Left ventricle myocardium inferior (tissue), 1 donor: ENCODE measurements around the gene PDLIM5. TPM values are rescaled to one million over a fixed set of nuclear protein-coding genes. Genes with fewer than 3 reads are reported as not detected.
"Not testable (repeated sequence)": the region's sequence is repeated elsewhere in the genome, so short reads cannot be mapped to it uniquely, and the experiment has no call there.

Source experiments
- DNase-seq: peaks from one replicate; pipeline ENCODE4 v3.0.0-alpha.2; 2020
- H3K27ac ChIP-seq: fragments of 200-600 bp; replicated peaks from 2 replicates; pipeline ENCODE4 v1.8.0; 2021
- H3K27me3 ChIP-seq: fragments of 200-600 bp; 2 replicates; pipeline ENCODE4 v1.8.0; 2021; ENCODE audit warnings: low read depth
- H3K36me3 ChIP-seq: fragments of 200-600 bp; 2 replicates; pipeline ENCODE4 v1.8.0; 2021
- H3K4me1 ChIP-seq: fragments of 200-600 bp; 2 replicates; pipeline ENCODE4 v1.8.0; 2021
- H3K4me3 ChIP-seq: fragments of 200-600 bp; 2 replicates; pipeline ENCODE4 v1.8.0; 2021; ENCODE audit warnings: mild to moderate bottlenecking, moderate library complexity
- H3K9me3 ChIP-seq: fragments of 200-600 bp; replicated peaks from 2 replicates; pipeline ENCODE4 v1.8.0; 2021
- CTCF ChIP-seq: fragments of 200-600 bp; IDR thresholded peaks from 2 replicates; pipeline ENCODE4 v1.8.0; 2021; ENCODE audit warnings: antibody characterized with exemption, mild to moderate bottlenecking, borderline replicate concordance
- intact Hi-C: fragments of 100-400 bp; cut with micrococcal nuclease; formaldehyde crosslinking; loops from one replicate; pipeline ENCODE4 v1.11.0; 2022
- total RNA-seq: library from RNA; stranded (reverse); fragmentation: NEBNext Ultra II Directional; extraction: Animal tissue kit (Norgen Biotek cat#: 25700); gene quantifications from one replicate; pipeline ENCODE4 v1.2.1, GENCODE V29; 2021
- donor health status: DM: no; HTN: yes; CAD: no; lungs with severe emphysema.

Gene PDLIM5
- total RNA-seq, 1 donor from 2014 or later, result 982 TPM

DNA sequence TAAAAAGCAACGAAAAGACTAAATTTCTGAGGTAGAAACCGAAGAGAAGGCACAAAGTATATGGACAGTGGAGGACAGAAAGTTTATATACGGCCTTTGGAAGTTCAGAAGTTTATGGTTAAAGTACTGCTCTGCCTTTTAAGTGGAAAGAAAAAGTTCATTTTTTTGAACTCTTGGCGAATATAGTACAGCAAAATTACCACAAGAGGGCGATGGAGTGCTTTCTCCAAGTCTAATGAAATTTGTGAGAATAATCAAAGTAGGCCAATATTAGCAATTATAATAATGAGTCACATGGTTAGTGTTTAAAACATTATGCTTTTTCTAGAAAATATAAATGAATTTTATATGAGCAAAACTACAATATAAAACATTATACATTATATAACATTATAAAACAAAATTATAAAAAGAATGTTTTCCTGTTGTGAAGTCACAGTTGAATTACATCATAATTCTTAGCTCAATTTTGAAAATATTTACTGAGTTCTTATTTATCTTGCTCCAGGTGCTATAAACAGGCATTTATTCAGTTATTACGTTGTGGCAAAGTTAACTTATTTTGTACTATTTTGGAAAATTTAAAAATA is 169.8 kb downstream of the PDLIM5 start:
- Histone ChIP-seq H3K9me3 (no peaks in the 10 kb centered on the region), H3K27me3 (no peaks in the 10 kb centered on the region), H3K4me3 (no peak overlapping the region), H3K27ac (no peak overlapping the region), H3K36me3 (peaks cover 54% of the 10 kb centered on the region), H3K4me1 (peaks cover 19% of the 10 kb centered on the region)
- intact Hi-C loops, result no loop called here
- DNase-seq, result no peak
- TF ChIP-seq CTCF, result peak; percentile 86

DNA sequence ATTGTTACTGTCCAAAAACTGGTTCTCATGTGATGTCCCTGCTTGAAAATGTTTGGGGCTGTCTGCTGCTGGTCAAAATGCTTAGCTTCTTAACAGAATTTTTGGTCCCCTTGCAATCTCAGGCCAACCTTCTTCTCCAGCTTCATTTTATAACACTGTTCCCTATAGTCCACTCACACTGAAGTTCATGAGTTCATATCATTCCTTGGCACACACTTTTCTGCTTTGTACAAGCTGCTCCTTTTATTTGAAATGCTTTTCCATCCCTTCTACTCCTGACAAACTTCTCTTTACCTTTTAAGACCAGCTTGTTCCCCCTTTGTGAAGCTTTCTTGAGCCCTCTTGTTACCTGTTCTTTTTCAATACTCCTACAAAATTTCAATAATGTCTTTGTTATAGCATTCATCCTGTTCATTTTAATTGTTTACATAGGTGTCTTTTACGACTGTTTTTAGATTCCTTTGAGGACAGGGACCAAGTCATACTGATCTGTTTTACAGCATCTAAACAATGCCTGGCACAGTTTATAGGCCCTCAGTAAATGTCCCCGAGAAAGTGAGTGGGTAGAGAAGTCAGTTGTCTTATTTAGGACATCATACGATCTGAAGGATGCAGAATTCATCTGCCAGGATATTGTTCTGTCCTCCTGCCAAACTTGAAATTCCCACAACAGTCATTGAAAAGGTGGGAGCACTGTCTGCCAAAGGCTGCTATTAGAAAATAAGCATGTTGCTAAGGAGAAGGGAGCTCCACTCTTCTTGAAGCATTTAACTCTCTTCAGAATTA is 171.6 kb downstream of the PDLIM5 start:
- peaks cover 56% of the 10 kb centered on the region for H3K36me3 ChIP-seq
- no peak for DNase-seq
- H3K4me3 ChIP-seq, result no peak overlapping the region
- intact Hi-C loops, result no loop called here
- no peaks in the 10 kb centered on the region for H3K27me3 ChIP-seq
- H3K27ac ChIP-seq, result no peak overlapping the region
- peaks cover 19% of the 10 kb centered on the region for H3K4me1 ChIP-seq
- TF ChIP-seq CTCF, result no peak
- no peaks in the 10 kb centered on the region for H3K9me3 ChIP-seq

- no peak overlapping the region for H3K27ac ChIP-seq
- intact Hi-C loops, result no loop called here
Measured at GRCh38 chr4:94626942-94627341, 175.2 kb downstream of the PDLIM5 start.

GRCh38 chr4:94629058-94629457 is 177.3 kb downstream of the PDLIM5 start:
- Histone ChIP-seq H3K4me1 (peaks cover 13% of the 10 kb centered on the region), H3K36me3 (peaks cover 43% of the 10 kb centered on the region)
- H3K4me3 ChIP-seq, DNase-seq, H3K27me3 ChIP-seq, intact Hi-C loops, H3K27ac ChIP-seq, H3K9me3 ChIP-seq: not testable (repeated sequence)

More at GRCh38 chr4:94626942-94627341, 175.2 kb downstream of the PDLIM5 start:
- Histone ChIP-seq H3K4me1 (peaks cover 15% of the 10 kb centered on the region), H3K36me3 (peaks cover 40% of the 10 kb centered on the region), H3K4me3 (no peak overlapping the region), H3K27me3 (no peaks in the 10 kb centered on the region), H3K9me3 (no peaks in the 10 kb centered on the region)
- no peak for TF ChIP-seq CTCF
- no peak for DNase-seq

GRCh38 chr4:94629837-94630236 is 178.1 kb downstream of the PDLIM5 start:
- H3K4me1 ChIP-seq, result peaks cover 21% of the 10 kb centered on the region
- DNase-seq, result no peak
- H3K4me3 ChIP-seq, result no peak overlapping the region
- no peaks in the 10 kb centered on the region for H3K9me3 ChIP-seq
- intact Hi-C loops, result no loop called here
- H3K27ac ChIP-seq, result no peak overlapping the region
- H3K36me3 ChIP-seq, result peaks cover 39% of the 10 kb centered on the region
- H3K27me3 ChIP-seq, result no peaks in the 10 kb centered on the region
- no peak for TF ChIP-seq CTCF

DNA sequence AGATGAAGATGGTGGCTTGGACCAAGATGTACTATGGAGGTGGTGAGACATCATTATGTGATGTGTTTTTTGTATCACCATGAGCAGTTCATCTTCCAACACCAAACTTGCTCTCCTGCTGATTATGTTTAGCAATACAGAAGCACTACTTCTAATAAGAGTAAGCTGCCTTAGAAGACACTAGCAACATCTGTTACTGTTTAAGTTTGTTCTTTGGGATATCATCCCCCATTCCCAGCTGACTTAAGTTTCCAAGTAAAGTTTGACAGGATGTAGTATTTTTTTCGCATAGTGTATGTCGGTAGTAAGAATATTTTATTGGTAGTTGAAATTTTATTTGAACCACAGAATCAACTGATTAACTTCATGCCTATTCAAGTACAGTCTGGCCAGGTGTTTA is 182.5 kb downstream of the PDLIM5 start:
- Histone ChIP-seq H3K4me3 (no peak overlapping the region), H3K4me1 (peaks cover 56% of the 10 kb centered on the region), H3K27ac (no peak overlapping the region), H3K27me3 (no peaks in the 10 kb centered on the region), H3K9me3 (no peaks in the 10 kb centered on the region), H3K36me3 (peaks cover 32% of the 10 kb centered on the region)
- no peak for TF ChIP-seq CTCF
- no peak for DNase-seq
- intact Hi-C loops, result no loop called here
